ENCODE measurements around the gene SLC34A3.

Gene SLC34A3

GRCh38 chr9:137202966-137203365 lies 27.7 kb upstream of the SLC34A3 start:
- H3K4me3 ChIP-seq (ENCODE audit: low read depth, low read length): no peak overlapping the region
- TF ChIP-seq CTCF (IDR thresholded peaks at IDR 0.05; ENCODE audit: borderline replicate concordance, insufficient read depth, low read depth, low read length): no peak

- TF ChIP-seq CTCF (IDR thresholded peaks at IDR 0.05; ENCODE audit: borderline replicate concordance, insufficient read depth, low read depth, low read length): no peak
- H3K4me3 ChIP-seq (ENCODE audit: low read depth, low read length): peak overlapping the region; percentile 83
Observed at GRCh38 chr9:137204731-137205125, 26.0 kb upstream of the SLC34A3 start.

- peak within 1 kb of the TSS; percentile 83 for H3K4me3 ChIP-seq (ENCODE audit: low read depth, low read length)
- TF ChIP-seq CTCF (IDR thresholded peaks at IDR 0.05; ENCODE audit: borderline replicate concordance, insufficient read depth, low read depth, low read length): no peak
Observed at GRCh38 chr9:137205126-137206069, 25.3 kb upstream of the SLC34A3 start, which contains the start of the genes NDOR1 and TMEM203. TSS of gene NDOR1 (plus strand) at chr9:137205700. CDS start at chr9:137205778, 78 bp downstream. TSS of gene TMEM203 (minus strand) at chr9:137205648. CDS start at chr9:137205414, 234 bp downstream.

GRCh38 chr9:137206602-137207001 lies 24.1 kb upstream of the SLC34A3 start:
- H3K4me3 ChIP-seq (ENCODE audit: low read depth, low read length): peak overlapping the region; percentile 83

GRCh38 chr9:137211532-137211931 lies 19.2 kb upstream of the SLC34A3 start:
- TF ChIP-seq CTCF (IDR thresholded peaks at IDR 0.05; ENCODE audit: borderline replicate concordance, insufficient read depth, low read depth, low read length): no peak

More at GRCh38 chr9:137206602-137207001, 24.1 kb upstream of the SLC34A3 start:
- no peak for TF ChIP-seq CTCF (IDR thresholded peaks at IDR 0.05; ENCODE audit: borderline replicate concordance, insufficient read depth, low read depth, low read length)

GRCh38 chr9:137212520-137212919 lies 18.2 kb upstream of the SLC34A3 start:
- no peak for TF ChIP-seq CTCF (IDR thresholded peaks at IDR 0.05; ENCODE audit: borderline replicate concordance, insufficient read depth, low read depth, low read length)
- no peak overlapping the region for H3K4me3 ChIP-seq (ENCODE audit: low read depth, low read length)

More at GRCh38 chr9:137211532-137211931, 19.2 kb upstream of the SLC34A3 start:
- H3K4me3 ChIP-seq (ENCODE audit: low read depth, low read length): no peak overlapping the region

Measured in GM12875 (cell line).